ENCODE measurements around the gene MAML2.

The MAML2 gene

DNA sequence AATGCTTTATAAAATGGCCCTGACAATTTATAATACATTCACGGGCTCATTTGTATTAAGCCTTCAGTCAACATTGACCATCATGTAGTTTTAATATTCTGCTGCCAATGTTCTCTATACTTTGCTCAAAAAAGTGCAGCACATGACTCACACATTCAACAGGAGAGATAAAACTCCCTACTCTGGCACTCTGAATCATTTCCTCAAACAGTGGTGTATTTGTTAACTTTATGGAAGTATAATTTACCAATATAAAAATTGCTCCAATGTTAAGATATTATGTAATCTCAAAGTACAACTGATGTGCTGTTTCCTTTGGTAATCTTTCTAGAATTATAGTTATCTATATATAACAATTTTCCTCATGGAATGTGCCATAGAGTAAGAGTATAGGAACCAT is 39.9 kb downstream of the MAML2 start:
- H3K27ac ChIP-seq = no peak overlapping the region
- TF ChIP-seq, protein P1, sequence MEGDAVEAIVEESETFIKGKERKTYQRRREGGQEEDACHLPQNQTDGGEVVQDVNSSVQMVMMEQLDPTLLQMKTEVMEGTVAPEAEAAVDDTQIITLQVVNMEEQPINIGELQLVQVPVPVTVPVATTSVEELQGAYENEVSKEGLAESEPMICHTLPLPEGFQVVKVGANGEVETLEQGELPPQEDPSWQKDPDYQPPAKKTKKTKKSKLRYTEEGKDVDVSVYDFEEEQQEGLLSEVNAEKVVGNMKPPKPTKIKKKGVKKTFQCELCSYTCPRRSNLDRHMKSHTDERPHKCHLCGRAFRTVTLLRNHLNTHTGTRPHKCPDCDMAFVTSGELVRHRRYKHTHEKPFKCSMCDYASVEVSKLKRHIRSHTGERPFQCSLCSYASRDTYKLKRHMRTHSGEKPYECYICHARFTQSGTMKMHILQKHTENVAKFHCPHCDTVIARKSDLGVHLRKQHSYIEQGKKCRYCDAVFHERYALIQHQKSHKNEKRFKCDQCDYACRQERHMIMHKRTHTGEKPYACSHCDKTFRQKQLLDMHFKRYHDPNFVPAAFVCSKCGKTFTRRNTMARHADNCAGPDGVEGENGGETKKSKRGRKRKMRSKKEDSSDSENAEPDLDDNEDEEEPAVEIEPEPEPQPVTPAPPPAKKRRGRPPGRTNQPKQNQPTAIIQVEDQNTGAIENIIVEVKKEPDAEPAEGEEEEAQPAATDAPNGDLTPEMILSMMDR (conservative IDR thresholded peaks at IDR 0.05) = no peak

DNA sequence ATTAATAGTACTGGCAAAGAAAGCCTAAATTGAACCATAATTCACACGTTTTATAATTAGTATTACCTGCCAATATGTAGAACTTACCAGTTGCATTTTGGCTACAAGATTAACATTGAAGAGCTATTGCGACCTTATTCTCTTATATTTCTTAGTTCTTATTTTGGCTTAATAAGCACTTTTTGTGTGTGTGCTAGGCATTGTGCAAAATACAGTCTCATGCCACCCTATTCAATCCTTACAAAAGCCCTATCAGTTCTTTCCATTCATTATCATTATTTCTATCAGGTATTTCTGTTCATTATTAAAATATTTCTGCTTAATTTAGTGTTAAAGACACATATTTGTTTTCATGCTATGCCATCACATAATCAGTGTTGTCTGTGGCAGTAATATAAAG is 41.2 kb downstream of the MAML2 start:
- H3K27ac ChIP-seq = no peak overlapping the region
- TF ChIP-seq, protein P1 (conservative IDR thresholded peaks at IDR 0.05) = no peak

DNA sequence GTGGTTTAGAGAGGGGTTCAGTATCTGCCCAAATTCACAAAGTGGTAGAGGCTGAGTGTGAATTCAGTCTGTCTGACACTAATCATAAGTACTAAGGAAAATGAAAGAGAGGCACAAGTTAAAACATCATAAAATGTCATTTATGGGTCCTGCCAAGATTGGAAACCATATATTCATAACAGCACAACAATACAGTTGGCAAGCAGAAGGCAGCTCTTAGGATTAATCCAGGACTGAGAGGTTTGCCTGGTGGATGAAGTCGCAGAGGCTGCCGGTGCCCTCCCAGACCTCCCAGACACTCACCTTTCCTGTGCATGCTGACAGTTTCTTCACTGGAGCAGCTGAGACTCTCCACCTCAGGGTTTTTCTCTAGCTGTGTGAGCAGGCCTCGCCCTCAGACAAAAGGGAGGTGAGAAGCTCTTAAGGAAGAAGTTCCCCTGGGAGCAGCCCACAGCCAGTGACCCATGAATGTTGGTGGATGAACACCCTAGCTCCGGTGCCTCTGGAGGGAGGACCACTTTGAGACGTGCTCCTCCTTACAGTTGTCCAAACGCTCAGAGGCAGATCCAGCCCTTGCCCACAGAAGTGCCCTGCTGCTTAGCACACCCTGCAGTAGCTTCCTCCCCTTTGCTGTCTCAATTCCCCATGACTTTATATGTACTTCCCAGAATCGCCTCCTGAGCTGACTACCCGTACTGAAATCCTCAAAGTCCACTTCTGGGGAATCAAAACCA is 43.7 kb downstream of the MAML2 start:
- TF ChIP-seq, protein P1 (conservative IDR thresholded peaks at IDR 0.05) = no peak
- H3K27ac ChIP-seq = no peak overlapping the region

DNA sequence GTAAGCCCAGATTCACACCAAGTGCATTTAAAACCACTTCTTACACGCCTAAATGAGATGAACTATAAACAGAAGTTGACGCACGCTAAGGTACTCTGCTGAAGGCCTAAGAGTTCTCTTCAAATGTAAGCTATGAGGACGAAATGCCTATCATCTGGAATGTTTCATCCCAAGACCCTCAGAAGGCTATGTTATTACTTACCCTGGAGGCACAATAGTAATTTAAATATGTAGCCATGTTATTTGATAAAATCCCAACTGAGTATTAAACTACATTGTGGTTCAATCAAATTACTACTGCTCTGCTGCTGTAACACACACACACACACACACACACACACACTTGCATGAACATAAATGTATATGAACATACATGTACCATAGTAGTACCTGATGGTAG is 47.6 kb downstream of the MAML2 start:
- H3K27ac ChIP-seq = no peak overlapping the region
- TF ChIP-seq, protein P1 (conservative IDR thresholded peaks at IDR 0.05) = no peak

DNA sequence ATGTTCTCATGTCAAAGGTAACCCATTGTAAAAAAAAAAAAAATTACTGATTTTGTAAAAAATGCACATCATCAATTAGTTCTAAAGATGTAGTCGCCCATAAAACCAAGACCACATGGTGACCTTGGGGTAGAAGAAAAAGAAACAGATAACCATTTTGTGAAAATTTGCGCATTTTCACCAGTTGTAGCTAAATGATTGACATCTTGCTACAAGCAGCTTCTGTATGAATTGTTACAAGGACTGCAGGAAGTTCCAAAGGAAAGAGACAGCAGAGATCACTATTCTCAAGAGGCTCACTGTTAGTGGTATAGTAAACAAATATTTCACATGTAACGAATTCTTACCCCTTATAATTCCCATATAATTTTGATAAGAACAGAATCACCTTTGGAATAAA is 48.7 kb downstream of the MAML2 start:
- no peak overlapping the region for H3K27ac ChIP-seq
- TF ChIP-seq, protein P1 (conservative IDR thresholded peaks at IDR 0.05) = no peak

DNA sequence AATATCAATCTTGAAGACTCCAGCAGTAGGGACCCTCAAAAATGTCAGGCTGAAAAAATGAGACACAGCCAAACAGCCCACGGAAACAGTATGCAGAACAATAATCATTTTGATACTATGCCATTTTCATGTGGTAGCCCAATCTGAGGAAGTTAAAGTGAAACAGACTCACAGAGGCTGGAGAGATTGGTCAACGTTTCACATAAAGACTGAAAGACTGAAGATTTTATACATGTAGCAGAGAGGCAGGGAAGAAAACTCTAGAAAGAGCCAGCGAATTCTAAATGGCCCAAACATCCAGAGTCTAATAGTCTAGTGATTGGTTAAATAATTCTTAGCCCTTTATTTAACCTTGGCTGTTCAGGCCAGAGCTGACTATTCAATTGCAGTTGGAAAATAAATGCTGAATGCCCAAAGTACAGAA is 49.4 kb downstream of the MAML2 start:
- TF ChIP-seq, protein P1 (conservative IDR thresholded peaks at IDR 0.05) = no peak
- no peak overlapping the region for H3K27ac ChIP-seq

DNA sequence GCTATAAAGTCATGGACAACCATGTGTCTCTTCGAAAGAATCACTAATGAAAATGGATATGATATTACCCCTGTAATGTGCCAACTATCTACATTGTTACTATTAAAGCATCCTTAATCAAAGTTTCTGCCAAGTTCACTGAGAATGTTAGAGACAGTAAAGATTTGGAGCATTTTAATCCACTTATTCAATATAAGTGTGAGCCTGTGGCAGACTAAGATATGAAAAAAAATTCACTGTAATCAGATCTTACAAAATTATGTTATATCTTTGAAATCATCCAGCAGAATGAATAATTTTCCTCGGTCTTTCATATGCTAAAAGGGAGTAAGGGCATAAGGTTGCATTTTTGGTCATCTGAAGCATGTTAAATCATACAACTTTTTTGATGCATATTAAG is 49.9 kb downstream of the MAML2 start:
- H3K27ac ChIP-seq = no peak overlapping the region
- TF ChIP-seq, protein P1 (conservative IDR thresholded peaks at IDR 0.05) = no peak
